ENCODE results near the gene VANGL2.

DNA sequence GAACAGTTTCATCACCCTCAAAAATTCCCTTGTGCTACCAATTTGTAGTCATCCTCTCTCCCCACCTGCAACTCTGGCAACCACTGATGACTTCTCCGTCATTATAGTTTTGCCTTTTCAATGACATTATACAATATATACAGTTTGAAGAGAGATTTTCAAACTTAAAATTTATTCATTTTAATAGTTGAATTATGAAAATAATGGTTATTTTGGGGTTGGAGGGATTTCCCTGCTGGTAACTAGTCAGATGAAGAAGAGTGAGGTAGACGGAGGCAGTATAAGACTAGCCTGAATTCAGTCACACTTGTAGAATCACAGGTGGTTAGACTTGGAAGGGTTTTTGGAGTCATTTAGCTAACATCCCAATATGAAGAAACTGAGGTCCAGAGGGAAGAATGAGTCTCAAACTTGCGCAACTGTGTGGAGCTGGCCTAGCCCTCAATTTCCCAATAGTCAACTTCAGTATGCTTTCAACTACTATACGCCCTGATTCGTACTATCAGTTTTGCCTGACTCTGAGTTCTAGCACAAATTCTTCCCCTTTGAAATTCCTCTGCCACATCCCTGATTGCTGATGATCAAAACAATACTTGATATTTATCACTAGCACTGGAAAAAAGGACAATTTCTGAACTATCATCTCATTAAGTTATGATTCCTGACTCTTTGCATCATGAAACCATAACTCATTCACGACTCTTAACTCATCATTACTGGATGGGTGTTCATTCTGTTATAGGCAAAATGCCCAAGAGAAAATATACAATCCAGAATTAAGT is 54.2 kb downstream of the VANGL2 start:
- TF ChIP-seq ZFP30 (CRISPR knock-in tag; IDR thresholded peaks at IDR 0.05) (no peak), TCF4 (CRISPR knock-in tag; IDR thresholded peaks at IDR 0.05; ENCODE audit: borderline replicate concordance) (no peak), CSDC2 (CRISPR knock-in tag; IDR thresholded peaks at IDR 0.05) (no peak), ZNF8 (CRISPR knock-in tag; IDR thresholded peaks at IDR 0.05) (no peak), ZFP3 (CRISPR knock-in tag; IDR thresholded peaks at IDR 0.05) (no peak), BACH2 (CRISPR knock-in tag; IDR thresholded peaks at IDR 0.05; ENCODE audit: borderline replicate concordance) (no peak), ESRRG (CRISPR knock-in tag; IDR thresholded peaks at IDR 0.05) (no peak)
- TF ChIP-seq, protein P1, sequence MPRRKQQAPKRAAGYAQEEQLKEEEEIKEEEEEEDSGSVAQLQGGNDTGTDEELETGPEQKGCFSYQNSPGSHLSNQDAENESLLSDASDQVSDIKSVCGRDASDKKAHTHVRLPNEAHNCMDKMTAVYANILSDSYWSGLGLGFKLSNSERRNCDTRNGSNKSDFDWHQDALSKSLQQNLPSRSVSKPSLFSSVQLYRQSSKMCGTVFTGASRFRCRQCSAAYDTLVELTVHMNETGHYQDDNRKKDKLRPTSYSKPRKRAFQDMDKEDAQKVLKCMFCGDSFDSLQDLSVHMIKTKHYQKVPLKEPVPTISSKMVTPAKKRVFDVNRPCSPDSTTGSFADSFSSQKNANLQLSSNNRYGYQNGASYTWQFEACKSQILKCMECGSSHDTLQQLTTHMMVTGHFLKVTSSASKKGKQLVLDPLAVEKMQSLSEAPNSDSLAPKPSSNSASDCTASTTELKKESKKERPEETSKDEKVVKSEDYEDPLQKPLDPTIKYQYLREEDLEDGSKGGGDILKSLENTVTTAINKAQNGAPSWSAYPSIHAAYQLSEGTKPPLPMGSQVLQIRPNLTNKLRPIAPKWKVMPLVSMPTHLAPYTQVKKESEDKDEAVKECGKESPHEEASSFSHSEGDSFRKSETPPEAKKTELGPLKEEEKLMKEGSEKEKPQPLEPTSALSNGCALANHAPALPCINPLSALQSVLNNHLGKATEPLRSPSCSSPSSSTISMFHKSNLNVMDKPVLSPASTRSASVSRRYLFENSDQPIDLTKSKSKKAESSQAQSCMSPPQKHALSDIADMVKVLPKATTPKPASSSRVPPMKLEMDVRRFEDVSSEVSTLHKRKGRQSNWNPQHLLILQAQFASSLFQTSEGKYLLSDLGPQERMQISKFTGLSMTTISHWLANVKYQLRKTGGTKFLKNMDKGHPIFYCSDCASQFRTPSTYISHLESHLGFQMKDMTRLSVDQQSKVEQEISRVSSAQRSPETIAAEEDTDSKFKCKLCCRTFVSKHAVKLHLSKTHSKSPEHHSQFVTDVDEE (CRISPR knock-in tag; IDR thresholded peaks at IDR 0.05): no peak
- TF ChIP-seq, protein P2, sequence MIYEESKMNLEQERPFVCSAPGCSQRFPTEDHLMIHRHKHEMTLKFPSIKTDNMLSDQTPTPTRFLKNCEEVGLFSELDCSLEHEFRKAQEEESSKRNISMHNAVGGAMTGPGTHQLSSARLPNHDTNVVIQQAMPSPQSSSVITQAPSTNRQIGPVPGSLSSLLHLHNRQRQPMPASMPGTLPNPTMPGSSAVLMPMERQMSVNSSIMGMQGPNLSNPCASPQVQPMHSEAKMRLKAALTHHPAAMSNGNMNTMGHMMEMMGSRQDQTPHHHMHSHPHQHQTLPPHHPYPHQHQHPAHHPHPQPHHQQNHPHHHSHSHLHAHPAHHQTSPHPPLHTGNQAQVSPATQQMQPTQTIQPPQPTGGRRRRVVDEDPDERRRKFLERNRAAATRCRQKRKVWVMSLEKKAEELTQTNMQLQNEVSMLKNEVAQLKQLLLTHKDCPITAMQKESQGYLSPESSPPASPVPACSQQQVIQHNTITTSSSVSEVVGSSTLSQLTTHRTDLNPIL (CRISPR knock-in tag; IDR thresholded peaks at IDR 0.05; ENCODE audit: low read depth): no peak

All from SK-N-SH treated with all-trans-retinoic acid at 6 μM for 48 hours (cell line).